ENCODE results near the gene OCLN. TPM values are rescaled to one million over a fixed set of nuclear protein-coding genes. Genes with fewer than 3 reads are reported as not detected.
"Not testable (repeated sequence)": the region's sequence is repeated elsewhere in the genome, so short reads cannot be mapped to it uniquely, and the experiment has no call there.

Gene OCLN
- total RNA-seq, 2 experiments from 2014 or later: 0.56 to 1.0 TPM

DNA sequence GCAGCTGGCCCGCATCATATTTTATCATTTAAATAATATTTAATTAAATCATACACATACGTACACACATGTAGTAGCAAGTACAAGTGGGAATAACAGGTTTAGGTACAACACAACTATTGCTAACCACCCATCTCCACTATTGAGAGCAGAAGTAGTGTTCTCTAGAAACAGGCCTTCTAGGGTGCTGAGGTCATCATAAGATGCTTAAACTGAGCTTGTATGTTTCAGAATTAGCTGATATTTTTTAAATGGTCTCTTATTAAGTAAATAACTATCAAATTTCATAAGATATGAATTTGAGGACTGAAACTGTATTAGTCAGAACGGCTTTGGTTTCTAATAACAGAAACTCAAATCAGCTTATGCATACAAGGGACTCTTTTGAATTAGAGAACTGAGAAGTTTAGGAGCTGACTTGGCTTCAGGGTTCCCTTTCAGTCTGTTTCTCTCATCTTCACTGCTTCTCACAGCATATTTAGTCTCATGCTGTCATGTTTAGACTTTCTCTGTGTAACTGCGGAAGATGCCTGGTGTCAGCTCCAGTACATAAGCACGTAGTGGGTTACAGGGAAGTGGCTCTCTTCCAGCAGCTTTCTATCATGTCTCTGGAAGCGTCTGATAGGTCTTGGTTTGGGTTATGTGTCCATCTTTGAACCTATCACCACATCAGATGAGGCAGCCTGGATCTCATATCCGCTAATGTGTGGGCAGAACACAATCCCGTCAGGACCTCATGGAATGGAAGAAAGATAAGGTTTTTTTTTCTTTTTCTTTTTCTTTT lies 25.0 kb upstream of the OCLN start:
- H3K4me3 Mint-ChIP-seq: no peak overlapping the region
- H3K9me3 Mint-ChIP-seq: no peaks in the 10 kb centered on the region
- no peak for ATAC-seq
- H3K4me1 Mint-ChIP-seq (ENCODE audit: low read depth): no peaks in the 10 kb centered on the region
- H3K36me3 Mint-ChIP-seq (ENCODE audit: low read depth): no peaks in the 10 kb centered on the region
- no peaks in the 10 kb centered on the region for H3K27me3 Mint-ChIP-seq
- CTCF ChIA-PET: no interaction called here
- DNase-seq: no peak
- intact Hi-C loops (cut with micrococcal nuclease): no loop called here
- TF ChIP-seq, protein P1, sequence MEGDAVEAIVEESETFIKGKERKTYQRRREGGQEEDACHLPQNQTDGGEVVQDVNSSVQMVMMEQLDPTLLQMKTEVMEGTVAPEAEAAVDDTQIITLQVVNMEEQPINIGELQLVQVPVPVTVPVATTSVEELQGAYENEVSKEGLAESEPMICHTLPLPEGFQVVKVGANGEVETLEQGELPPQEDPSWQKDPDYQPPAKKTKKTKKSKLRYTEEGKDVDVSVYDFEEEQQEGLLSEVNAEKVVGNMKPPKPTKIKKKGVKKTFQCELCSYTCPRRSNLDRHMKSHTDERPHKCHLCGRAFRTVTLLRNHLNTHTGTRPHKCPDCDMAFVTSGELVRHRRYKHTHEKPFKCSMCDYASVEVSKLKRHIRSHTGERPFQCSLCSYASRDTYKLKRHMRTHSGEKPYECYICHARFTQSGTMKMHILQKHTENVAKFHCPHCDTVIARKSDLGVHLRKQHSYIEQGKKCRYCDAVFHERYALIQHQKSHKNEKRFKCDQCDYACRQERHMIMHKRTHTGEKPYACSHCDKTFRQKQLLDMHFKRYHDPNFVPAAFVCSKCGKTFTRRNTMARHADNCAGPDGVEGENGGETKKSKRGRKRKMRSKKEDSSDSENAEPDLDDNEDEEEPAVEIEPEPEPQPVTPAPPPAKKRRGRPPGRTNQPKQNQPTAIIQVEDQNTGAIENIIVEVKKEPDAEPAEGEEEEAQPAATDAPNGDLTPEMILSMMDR (IDR thresholded peaks at IDR 0.05): no peak
- POLR2A ChIA-PET: no interaction called here
- H3K27ac Mint-ChIP-seq: no peak overlapping the region

DNA sequence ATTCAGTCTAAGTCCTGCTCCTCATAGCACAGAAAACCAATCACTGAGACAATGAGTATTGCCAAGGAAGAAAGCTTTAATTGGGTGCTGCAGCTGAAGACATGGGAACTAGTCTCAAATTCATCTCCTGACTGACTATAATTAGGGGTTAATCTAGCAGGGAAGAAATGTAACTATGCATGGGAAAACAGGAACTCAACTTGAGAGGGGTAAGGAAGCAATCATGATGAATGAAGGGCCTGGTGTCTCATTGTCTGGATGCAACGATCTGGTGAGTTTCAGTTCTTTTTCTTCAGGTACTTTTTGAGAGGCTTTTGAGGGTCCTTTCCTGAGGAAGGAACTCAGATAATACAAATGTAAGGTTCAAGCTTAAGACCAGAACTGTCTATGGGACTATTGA lies 24.0 kb upstream of the OCLN start:
- Mint-ChIP-seq H3K36me3 (ENCODE audit: low read depth) (no peaks in the 10 kb centered on the region), H3K27ac (no peak overlapping the region), H3K9me3 (no peaks in the 10 kb centered on the region), H3K4me1 (ENCODE audit: low read depth) (no peaks in the 10 kb centered on the region), H3K27me3 (no peaks in the 10 kb centered on the region), H3K4me3 (no peak overlapping the region)
- ATAC-seq (no peak), DNase-seq (no peak)
- ChIA-PET POLR2A (no interaction called here), CTCF (no interaction called here)
- TF ChIP-seq, protein P1 (IDR thresholded peaks at IDR 0.05): no peak
- intact Hi-C loops (cut with micrococcal nuclease): no loop called here

GRCh38 chr5:69471516-69471915 lies 21.1 kb upstream of the OCLN start:
- H3K27me3 Mint-ChIP-seq; intact Hi-C loops (cut with micrococcal nuclease); ATAC-seq; H3K9me3 Mint-ChIP-seq; DNase-seq; POLR2A ChIA-PET; H3K4me1 Mint-ChIP-seq (ENCODE audit: low read depth); H3K36me3 Mint-ChIP-seq (ENCODE audit: low read depth); H3K27ac Mint-ChIP-seq; H3K4me3 Mint-ChIP-seq; CTCF ChIA-PET: not testable (repeated sequence)

GRCh38 chr5:69472535-69473143 lies 20.0 kb upstream of the OCLN start:
- H3K4me3 Mint-ChIP-seq; intact Hi-C loops (cut with micrococcal nuclease); H3K27ac Mint-ChIP-seq; POLR2A ChIA-PET; H3K4me1 Mint-ChIP-seq (ENCODE audit: low read depth); ATAC-seq; CTCF ChIA-PET; H3K27me3 Mint-ChIP-seq; H3K36me3 Mint-ChIP-seq (ENCODE audit: low read depth); H3K9me3 Mint-ChIP-seq; DNase-seq: not testable (repeated sequence)

DNA sequence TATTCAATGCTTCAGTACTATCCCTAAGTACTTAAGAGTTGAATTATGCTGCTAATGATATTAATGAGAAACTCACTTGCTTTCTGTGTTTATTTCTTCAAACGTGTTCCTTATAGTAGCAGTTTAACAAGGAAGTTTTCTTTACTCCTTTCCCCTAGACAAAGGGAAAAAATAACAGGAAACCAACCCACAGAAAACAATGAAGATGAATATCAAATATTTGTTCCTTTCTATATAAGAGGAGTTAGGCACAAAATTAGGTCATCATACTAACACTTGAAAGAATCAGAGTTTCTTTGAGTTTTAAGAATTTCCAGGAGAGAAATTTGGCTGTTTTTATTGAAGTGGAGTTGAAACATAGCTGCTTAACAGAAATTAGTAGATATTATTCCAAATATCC lies 15.4 kb upstream of the OCLN start:
- Mint-ChIP-seq H3K9me3 (no peaks in the 10 kb centered on the region), H3K4me3 (no peak overlapping the region), H3K36me3 (ENCODE audit: low read depth) (no peaks in the 10 kb centered on the region), H3K4me1 (ENCODE audit: low read depth) (no peaks in the 10 kb centered on the region), H3K27ac (no peak overlapping the region), H3K27me3 (no peaks in the 10 kb centered on the region)
- ChIA-PET CTCF (no interaction called here), POLR2A (no interaction called here)
- intact Hi-C loops (cut with micrococcal nuclease): no loop called here
- ATAC-seq: no peak
- DNase-seq: no peak
- TF ChIP-seq, protein P1 (IDR thresholded peaks at IDR 0.05): no peak

DNA sequence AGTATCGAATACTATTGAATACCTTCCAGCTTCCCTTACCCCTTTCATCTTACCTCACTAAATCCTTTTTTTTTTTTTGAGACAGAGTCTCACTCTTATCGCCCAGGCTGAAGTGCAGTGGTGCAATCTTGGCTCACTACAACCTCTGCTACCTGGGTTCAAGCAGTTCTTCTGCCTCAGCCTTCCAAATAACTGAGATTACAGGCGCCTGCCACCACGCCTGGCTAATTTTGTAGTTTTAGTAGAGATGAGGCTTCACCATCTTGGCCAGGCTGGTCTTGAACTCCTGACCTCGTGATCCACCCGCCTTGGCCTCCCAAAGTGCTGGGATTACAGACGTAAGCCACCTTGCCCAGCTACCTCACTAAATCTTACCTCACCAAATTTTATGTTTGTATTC lies 14.3 kb upstream of the OCLN start:
- H3K9me3 Mint-ChIP-seq; POLR2A ChIA-PET; DNase-seq; H3K36me3 Mint-ChIP-seq (ENCODE audit: low read depth); H3K4me1 Mint-ChIP-seq (ENCODE audit: low read depth); ATAC-seq; H3K27me3 Mint-ChIP-seq; H3K27ac Mint-ChIP-seq; H3K4me3 Mint-ChIP-seq; intact Hi-C loops (cut with micrococcal nuclease); CTCF ChIA-PET: not testable (repeated sequence)
